ENCODE measurements around the gene CYS1. TPM values are rescaled to one million over a fixed set of nuclear protein-coding genes. Genes with fewer than 3 reads are reported as not detected.

The CYS1 gene
- total RNA-seq, 4 donors from 2014 or later = 0.59 to 47.2 (median 2.7) TPM

DNA sequence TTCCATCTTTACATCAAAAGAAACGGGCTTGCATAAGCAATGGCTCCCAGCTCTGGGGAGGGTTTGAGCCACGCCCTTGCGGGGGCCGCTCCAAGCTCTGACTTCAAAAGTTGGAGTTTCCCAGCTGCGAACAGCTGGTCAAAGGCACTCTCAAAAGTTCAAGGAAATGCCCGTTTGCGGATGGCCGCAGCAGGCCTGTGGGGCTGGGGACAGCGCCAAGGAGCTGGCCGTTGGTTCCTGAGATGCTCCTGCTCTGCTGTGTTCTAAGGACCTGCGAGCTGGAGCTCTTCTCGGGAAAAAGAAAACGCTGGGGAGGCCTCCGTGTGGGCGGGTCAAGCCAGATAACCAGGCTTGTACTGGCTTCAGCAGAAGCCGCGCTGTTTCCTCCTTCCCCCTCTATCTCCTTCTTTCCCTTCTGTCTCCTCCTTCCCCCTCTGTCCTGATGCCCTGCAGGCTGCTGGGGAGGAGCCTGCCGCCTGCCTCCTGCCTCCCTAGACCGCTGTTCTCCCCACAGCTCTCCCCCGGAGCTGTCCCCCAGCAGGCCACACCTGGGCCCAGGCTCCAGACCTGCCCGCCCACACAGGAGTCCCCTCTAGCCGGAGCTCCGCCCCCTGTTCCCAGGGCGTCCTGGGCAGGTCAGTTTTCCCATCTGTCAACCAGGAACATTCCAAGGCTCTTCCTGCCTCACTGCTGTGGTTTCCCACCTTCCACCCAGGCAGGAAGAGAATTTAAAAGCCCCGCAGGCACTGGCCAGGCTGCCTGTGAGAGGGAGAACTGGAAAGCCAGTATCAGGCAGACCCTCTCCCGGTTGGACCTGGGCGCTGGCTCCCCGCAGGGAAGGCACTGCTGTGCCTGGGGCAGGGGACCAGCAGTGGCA lies 22.7 kb downstream of the CYS1 start:
- Histone ChIP-seq H3K36me3 (peaks cover 9 to 19% of the 10 kb centered on the region in 2 donors), H3K4me1 (peaks cover 5 to 37% of the 10 kb centered on the region in 2 donors), H3K9me3 (no peaks in the 10 kb centered on the region), H3K27ac (peak overlapping the region in 1 of 3 donors; percentile 45), H3K4me3 (replicated peaks in 1 of 3) (no peak overlapping the region), H3K27me3 (no peaks in the 10 kb centered on the region)
- intact Hi-C loops (cut with DNase I) = no loop called here
- WGBS, 2 donors = 20 to 27% methylated on average over 27 to 28 of the region's 28 CpGs
- TF ChIP-seq, protein P1, sequence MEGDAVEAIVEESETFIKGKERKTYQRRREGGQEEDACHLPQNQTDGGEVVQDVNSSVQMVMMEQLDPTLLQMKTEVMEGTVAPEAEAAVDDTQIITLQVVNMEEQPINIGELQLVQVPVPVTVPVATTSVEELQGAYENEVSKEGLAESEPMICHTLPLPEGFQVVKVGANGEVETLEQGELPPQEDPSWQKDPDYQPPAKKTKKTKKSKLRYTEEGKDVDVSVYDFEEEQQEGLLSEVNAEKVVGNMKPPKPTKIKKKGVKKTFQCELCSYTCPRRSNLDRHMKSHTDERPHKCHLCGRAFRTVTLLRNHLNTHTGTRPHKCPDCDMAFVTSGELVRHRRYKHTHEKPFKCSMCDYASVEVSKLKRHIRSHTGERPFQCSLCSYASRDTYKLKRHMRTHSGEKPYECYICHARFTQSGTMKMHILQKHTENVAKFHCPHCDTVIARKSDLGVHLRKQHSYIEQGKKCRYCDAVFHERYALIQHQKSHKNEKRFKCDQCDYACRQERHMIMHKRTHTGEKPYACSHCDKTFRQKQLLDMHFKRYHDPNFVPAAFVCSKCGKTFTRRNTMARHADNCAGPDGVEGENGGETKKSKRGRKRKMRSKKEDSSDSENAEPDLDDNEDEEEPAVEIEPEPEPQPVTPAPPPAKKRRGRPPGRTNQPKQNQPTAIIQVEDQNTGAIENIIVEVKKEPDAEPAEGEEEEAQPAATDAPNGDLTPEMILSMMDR (IDR thresholded peaks at IDR 0.05) = no peak
- no peak for TF ChIP-seq POLR2A (IDR thresholded peaks at IDR 0.05)
- peak; percentile 62 to 67 for DNase-seq

DNA sequence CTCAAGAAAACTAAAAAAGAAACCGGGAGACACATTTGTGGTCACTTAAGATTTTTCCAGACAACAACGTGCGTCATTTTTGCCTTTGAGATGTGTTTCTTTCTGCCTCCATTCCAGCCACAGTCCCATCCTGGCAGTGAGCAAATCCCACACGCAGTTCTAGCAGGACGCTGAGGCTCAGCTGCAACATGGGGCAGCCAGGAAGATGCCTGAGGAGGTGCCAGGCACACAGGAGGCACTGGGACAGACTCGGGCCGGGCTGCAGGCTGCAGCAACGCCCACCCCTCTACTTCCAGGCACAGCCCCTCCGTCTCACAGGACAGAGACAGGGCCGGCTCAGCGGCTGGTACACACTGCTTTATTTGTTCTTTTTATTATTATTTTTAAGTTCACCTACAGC lies 23.8 kb downstream of the CYS1 start:
- H3K9me3 ChIP-seq = no peaks in the 10 kb centered on the region
- no peak for TF ChIP-seq POLR2A (IDR thresholded peaks at IDR 0.05)
- TF ChIP-seq, protein P1 (IDR thresholded peaks at IDR 0.05) = no peak
- 76 to 82% methylated on average over 11 of the region's 11 CpGs for WGBS, 2 donors
- intact Hi-C loops (cut with DNase I) = no loop called here
- H3K27ac ChIP-seq = no peak overlapping the region
- H3K27me3 ChIP-seq = no peaks in the 10 kb centered on the region
- no peak overlapping the region for H3K4me3 ChIP-seq (replicated peaks in 1 of 3)
- DNase-seq = no peak
- H3K4me1 ChIP-seq = peaks cover 5 to 37% of the 10 kb centered on the region in 2 donors
- H3K36me3 ChIP-seq = peaks cover 13 to 22% of the 10 kb centered on the region in 2 donors

DNA sequence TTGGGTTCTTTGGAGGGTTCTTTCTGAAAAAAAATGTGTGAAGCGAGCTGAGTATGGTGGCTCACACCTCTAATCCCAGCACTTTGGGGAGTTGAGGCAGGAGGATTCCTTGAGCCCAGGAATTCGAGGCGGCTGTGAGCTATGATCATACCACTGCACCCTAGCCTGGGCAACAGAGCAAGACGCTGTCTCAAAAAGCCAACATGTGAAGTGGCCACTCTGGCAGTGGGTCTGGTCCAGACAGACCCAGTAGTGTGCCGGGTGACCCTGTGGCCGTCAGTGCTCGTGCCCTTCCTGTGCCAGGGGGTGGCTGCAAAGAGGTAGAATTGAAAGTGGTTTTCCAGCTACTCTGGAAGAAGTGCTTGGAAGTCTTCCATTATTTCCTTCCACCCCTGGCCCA lies 25.2 kb downstream of the CYS1 start:
- intact Hi-C loops (cut with DNase I) = no loop called here
- H3K4me1 ChIP-seq = peaks cover 5 to 37% of the 10 kb centered on the region in 2 donors
- no peaks in the 10 kb centered on the region for H3K27me3 ChIP-seq
- TF ChIP-seq POLR2A (IDR thresholded peaks at IDR 0.05) = no peak
- TF ChIP-seq, protein P1 (IDR thresholded peaks at IDR 0.05) = no peak
- H3K4me3 ChIP-seq (replicated peaks in 1 of 3) = no peak overlapping the region
- peak overlapping the region in 1 of 3 donors; percentile 59 for H3K27ac ChIP-seq
- peaks cover 14 to 22% of the 10 kb centered on the region in 2 donors for H3K36me3 ChIP-seq
- 52 to 58% methylated on average over 6 to 7 of the region's 7 CpGs for WGBS, 2 donors
- no peaks in the 10 kb centered on the region for H3K9me3 ChIP-seq
- DNase-seq = peak; percentile 65 to 68

DNA sequence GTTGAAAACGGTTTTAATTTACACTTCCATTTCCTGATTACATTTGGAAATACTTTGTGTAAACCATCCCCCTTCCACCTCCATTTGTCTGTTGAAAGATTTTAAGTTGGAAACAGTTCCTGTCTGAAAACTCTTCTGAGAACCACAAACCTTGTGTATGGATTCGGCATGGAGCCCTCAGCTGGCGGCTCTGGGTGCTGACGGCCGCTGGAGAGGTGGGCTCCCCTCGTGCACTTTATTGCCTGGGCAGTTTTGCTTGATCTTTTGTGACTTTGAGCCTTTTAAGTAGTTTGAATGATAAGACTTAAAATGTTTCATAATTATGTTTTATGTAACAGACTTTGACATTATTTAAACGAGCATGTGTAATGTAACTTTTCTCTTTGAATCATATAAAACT lies 25.8 kb downstream of the CYS1 start:
- Histone ChIP-seq H3K4me3 (replicated peaks in 1 of 3) (no peak overlapping the region), H3K9me3 (no peaks in the 10 kb centered on the region), H3K36me3 (peaks cover 17 to 27% of the 10 kb centered on the region in 2 donors), H3K4me1 (peaks cover 5 to 43% of the 10 kb centered on the region in 2 donors), H3K27ac (peak overlapping the region in 1 of 3 donors; percentile 59), H3K27me3 (no peaks in the 10 kb centered on the region)
- no peak for DNase-seq
- intact Hi-C loops (cut with DNase I) = no loop called here
- WGBS, 2 donors = 76 to 84% methylated on average over 7 of the region's 7 CpGs
- TF ChIP-seq POLR2A (IDR thresholded peaks at IDR 0.05) = no peak
- TF ChIP-seq, protein P1 (IDR thresholded peaks at IDR 0.05) = no peak

DNA sequence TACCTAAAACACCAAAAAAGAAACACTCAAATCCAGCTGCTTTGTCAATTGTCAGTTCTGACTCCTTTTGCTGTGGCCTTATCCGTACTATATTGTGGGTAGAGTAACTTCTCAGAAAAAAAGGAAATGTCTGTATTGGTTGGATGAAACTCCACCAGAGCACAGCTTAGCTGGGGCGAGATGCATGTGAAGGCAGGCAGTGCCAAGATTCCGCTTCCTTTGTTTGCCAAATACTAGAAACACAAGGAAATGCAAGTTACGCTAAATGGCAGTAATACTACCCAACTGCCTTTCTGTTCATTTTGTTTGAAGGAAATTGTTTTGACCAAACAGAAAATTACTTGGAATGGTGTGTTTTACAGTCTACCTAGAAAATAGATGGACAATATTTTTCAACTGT lies 26.9 kb downstream of the CYS1 start:
- TF ChIP-seq POLR2A (IDR thresholded peaks at IDR 0.05) = no peak
- peak overlapping the region in 1 of 3 donors; percentile 14 for H3K27ac ChIP-seq
- no peaks in the 10 kb centered on the region for H3K9me3 ChIP-seq
- no peak for DNase-seq
- 81 to 84% methylated on average over 4 of the region's 4 CpGs for WGBS, 2 donors
- peaks cover 7 to 51% of the 10 kb centered on the region in 2 donors for H3K4me1 ChIP-seq
- no peaks in the 10 kb centered on the region for H3K27me3 ChIP-seq
- H3K36me3 ChIP-seq = peaks cover 23 to 35% of the 10 kb centered on the region in 2 donors
- intact Hi-C loops (cut with DNase I) = no loop called here
- H3K4me3 ChIP-seq (replicated peaks in 1 of 3) = no peak overlapping the region
